Pulmonary artery endothelial cell (primary cell): ENCODE results near the gene KIF17. TPM values are rescaled to one million over a fixed set of nuclear protein-coding genes. Genes with fewer than 3 reads are reported as not detected.

Experiments
- DNase-seq: peaks from one replicate; pipeline ENCODE4 v3.0.0-alpha.2; 2011; ENCODE audit warnings: low read depth, low spot score
- total RNA-seq: library from RNA; depleted of rRNA; stranded (reverse); fragments of >200 nt; gene quantifications from 2 replicates; pipeline ENCODE4 v1.2.3, GENCODE V29; 2014

Gene KIF17
- total RNA-seq, 1 donor from 2014 or later: 0.13 TPM

- no peak for DNase-seq
These were observed 6.3 kb downstream of the KIF17 start for GRCh38 chr1:20711285-20712214.

DNA sequence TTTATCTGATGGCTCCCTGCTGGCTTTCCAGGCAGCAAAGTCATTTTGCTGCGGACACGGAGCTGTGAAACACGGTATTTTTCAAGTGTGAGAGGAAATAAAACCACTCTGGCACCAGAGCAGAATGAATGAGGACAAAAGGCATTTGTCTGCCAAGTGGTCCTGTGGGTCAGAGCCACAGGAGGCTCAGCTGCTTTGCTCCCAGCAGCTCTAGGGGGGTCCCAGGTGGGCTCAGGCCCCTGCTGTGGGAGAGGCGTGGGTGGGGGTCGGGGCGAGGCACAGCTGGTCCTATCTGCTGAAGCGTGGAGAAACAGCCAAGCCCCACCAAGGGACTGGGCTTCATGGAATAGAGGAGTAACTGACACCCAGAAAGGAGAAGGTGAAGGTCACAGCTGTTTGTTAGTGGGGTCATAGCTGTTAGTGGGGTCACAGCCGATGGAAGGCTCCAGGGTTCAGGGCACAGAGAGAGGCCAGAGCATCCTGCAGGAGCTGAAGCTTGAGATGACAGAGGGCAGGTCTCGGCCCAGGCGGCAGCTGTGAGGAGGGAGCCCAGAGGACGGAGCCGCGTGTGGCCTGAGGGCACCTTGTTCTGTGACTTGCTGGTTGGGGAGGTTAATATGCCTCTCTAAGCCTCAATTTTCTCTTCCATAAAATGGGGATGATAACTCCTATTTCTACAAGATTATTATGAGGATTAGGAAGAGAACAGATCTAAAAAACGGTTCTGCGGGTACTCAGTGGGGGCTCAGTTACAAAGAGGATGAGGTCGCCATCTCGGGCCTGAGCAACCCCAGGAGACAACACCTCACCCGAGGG lies 7.1 kb downstream of the KIF17 start:
- DNase-seq: no peak

- no peak for DNase-seq
These were observed 7.9 kb downstream of the KIF17 start for GRCh38 chr1:20709868-20710267.

- DNase-seq: no peak
These were observed 8.9 kb downstream of the KIF17 start for GRCh38 chr1:20708891-20709290.

GRCh38 chr1:20708057-20708456 lies 9.8 kb downstream of the KIF17 start:
- no peak for DNase-seq

DNA sequence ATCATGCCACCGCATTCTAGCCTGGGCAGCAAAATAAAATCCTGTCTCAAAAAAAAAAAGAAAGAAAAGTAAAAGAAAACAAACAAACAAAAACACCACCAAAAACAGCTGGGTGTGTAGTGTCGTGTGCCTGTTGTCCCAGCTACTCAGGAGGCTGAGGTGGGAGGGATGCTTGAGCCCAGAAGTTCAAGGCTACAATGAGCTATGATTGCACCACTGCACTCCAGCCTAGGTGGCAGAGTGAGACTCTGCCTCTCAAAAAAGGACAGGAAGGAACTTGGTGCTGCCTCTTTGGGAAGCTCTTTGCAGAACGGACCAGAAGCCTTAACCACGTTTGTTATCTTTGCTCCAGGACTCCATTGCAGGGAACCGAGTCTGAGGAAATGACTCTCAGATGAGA lies 11.0 kb downstream of the KIF17 start:
- no peak for DNase-seq

- DNase-seq: no peak
These were observed 12.5 kb downstream of the KIF17 start for GRCh38 chr1:20705203-20705755.

- DNase-seq: no peak
These were observed 13.2 kb downstream of the KIF17 start for GRCh38 chr1:20704390-20705202.

- no peak for DNase-seq
These were observed 14.6 kb downstream of the KIF17 start for GRCh38 chr1:20703124-20703756.

GRCh38 chr1:20702416-20702815 lies 15.4 kb downstream of the KIF17 start:
- DNase-seq: no peak

GRCh38 chr1:20701847-20702246 lies 16.0 kb downstream of the KIF17 start:
- no peak for DNase-seq

GRCh38 chr1:20701446-20701845 lies 16.4 kb downstream of the KIF17 start:
- no peak for DNase-seq

DNA sequence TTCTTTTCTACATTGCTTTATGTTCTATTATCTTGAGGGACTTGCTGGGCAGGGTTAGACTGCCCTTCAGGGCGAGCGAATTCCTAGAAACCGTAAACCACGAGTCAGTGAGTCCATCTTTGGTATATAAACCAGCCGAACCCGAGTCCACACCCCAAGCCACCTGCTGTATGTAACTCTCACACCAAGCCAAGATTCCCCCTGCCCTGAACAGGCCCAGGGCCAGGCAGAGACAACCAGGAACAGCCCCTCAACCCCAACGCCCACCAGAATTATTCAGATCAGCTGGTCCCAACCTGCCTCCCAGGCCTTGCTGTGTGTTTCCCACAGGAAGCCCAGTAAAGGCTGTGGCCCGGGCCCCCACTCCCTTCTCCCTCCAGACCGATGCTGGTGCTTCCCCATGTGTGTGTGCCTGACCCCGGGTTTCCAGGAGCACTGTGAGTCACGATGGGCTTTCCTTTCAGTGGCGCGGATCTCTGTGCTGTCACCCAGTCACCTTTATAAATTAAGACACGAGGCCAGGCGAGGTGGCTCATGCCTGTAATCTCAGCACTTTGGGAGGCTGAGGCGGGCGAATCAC lies 17.1 kb downstream of the KIF17 start:
- no peak for DNase-seq

DNA sequence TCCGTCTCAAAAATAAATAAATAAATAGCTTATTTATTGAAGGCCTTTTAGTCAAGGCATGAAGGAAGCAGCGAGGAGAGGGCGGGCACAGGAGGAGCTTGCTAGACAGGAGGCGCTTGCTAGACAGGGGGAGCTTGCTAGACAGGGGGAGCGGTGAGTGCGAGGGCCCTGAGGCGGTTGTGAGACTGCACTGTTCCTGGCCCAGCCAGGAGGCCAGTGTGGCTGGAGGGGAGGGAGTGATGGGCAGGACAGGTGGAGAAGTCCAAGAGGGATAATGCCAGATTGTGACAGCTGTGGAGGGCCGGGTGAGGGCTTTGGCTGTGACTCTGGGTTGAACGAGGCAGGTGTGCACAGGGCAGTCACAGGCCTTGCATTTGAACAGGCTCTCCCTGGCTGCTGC lies 18.2 kb downstream of the KIF17 start:
- DNase-seq: no peak

DNA sequence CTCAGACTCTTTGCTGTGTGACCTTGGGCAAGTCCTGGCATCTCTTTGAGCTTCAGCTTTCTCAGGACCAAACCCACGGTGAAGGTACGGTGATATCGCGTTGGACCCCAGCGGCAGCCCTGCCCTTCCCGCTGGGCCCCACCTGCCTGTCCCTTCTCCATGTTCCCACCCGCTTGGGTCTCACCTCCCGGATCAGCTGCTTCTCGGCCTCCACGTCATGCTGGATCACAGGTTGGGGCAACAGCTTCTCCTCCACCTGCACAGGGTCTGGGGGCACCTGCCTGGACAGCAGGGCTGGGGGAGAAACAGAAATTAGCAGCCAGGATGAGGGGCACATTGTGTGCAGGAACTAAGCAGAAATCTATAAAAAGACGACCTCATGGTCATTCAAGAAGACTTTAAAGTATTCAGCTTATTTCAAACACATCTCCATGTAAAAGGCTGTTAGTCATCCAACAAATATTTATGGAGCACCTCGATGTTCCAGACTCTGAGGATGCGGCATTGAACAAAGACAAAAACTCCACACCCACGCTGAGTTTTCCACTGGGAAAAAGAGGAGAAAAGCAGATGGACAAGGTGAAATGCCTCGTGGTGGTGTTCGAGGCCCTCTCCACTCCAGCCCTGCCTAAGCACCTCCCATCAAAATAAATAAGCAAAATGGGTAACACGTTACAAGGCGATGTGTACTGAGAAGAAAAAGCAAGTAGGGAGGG lies 19.5 kb downstream of the KIF17 start:
- no peak for DNase-seq

DNA sequence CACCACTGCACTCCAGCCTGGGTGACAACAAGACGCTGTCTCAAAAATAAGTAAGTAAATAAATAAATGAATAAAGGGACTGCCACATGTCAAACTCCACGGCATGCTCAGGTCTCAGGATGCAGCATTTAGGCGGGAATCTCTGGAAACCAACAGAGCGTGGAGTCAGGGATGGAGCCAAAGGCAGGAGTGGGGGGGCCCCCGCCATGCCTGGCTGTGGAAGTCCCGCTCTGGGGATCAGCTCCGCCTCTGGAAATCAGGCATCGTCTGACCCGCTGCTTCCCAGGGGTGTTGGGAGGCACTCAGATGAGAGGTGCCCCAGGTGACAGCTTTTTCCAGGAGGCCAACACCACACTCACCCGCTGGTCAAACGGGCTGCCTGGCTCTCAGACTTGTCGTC lies 20.2 kb downstream of the KIF17 start:
- no peak for DNase-seq

DNA sequence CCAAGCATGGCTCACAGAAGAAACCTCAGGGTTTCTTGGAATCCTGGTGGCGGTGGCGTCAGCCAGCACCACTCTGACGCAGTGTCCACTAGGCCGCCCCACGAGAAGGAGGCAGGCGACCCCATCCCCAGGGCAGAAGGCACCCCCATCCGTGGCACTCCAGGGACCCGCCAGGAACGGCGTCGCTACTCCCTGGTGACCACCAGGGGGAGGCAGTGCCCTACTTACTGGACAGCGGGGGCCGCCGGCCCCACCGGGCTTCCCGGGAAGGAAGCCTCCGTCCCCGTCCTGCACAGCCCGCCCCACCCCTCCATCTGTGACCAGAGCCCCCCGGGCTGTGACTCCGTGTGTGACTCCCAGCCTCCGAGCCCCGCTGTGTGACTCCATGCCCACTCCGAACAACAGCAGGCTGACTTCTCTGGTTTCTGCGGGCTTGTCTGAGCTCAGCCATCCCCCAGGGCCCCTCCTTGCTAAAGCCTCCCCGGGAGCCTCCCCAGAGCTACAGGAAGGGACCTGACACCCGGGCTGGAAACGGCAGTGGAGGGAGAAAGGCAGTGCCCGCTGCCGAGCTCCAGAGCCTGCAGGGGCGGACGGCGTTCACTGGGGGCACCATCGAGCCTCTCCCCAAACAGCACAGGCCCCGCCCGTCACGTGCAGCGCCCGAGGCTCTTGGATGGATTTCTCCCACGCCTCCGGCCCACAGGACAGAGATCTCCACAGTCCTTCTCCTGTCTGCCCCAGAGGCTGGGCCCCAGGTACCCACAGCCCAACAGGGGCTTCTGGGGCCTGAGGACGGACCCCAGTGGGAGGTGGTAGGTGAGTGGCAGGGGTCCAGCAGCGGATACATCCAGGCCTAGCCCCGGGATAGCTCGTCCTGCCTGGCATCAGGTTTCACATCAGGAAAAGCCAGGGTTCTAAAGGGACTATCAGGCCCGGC lies 21.1 kb downstream of the KIF17 start:
- DNase-seq: peak; percentile 66

DNA sequence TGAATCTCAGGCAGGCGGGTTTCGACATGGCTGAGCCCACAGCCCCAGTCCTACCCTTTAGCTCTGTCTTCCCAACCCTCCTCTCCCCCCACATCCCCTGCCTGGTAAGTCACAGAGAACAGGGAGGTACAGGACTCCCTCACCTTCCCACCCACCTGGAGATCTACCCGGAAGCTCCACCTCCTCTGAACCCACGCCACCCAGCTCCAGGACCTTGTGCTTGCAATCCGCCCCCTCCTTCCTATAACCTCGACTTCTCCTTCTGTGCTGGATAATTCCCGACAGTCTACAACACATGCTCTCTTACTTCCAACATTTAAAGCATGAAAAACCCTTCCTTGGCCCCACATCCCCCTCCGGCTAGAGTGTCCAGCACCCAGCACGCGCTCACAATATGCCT lies 22.3 kb downstream of the KIF17 start:
- no peak for DNase-seq

GRCh38 chr1:20693623-20694022 lies 24.2 kb downstream of the KIF17 start:
- DNase-seq: no peak
